Activated CD8-positive, alpha-beta T cell treated with anti-CD3 and anti-CD28 coated beads for 36 hours (primary cell): ENCODE data around the gene FOXC1. TPM values are rescaled to one million over a fixed set of nuclear protein-coding genes. Genes with fewer than 3 reads are reported as not detected.

ENCODE experiments used
- ATAC-seq: fragments of 200-7000 bp; cut with Tn5 transposase; one replicate; pipeline ENCODE4 v1.10.0; 2021; ENCODE audit warnings: mild to moderate bottlenecking, moderate library complexity
- CTCF ChIA-PET: fragments of 350-600 bp; sonication (Branson Sonifier 250); formaldehyde crosslinking; loops from one replicate; lab custom pipeline; 2021; ENCODE audit warnings: antibody characterized with exemption; lab: Charles Lee
- POLR2A ChIA-PET: fragments of 350-600 bp; sonication (Branson Sonifier 250); formaldehyde crosslinking; loops from one replicate; lab custom pipeline; 2021; ENCODE audit warnings: antibody characterized with exemption; lab: Charles Lee
- DNase-seq: peaks from one replicate; pipeline ENCODE4 v3.0.0-alpha.2; 2020
- H3K27ac Mint-ChIP-seq: one replicate; pipeline ENCODE4 v1.8.0; 2021; ENCODE audit warnings: mild to moderate bottlenecking, mixed read lengths
- H3K27me3 Mint-ChIP-seq: one replicate; pipeline ENCODE4 v1.8.0; 2021; ENCODE audit warnings: mixed read lengths
- H3K36me3 Mint-ChIP-seq: one replicate; pipeline ENCODE4 v1.8.0; 2021; ENCODE audit warnings: low read depth, mixed read lengths
- H3K4me1 Mint-ChIP-seq: one replicate; pipeline ENCODE4 v1.8.0; 2021; ENCODE audit warnings: low read depth, mixed read lengths
- H3K4me3 Mint-ChIP-seq: one replicate; pipeline ENCODE4 v1.8.0; 2021; ENCODE audit warnings: mild to moderate bottlenecking, moderate library complexity, mixed read lengths
- H3K9me3 Mint-ChIP-seq: one replicate; pipeline ENCODE4 v1.8.0; 2021; ENCODE audit warnings: mixed read lengths
- CTCF ChIP-seq: fragments of 200-600 bp; IDR thresholded peaks from one replicate; pipeline ENCODE4 v1.8.0; 2022; ENCODE audit warnings: antibody characterized with exemption, mild to moderate bottlenecking
- intact Hi-C: fragments of 100-400 bp; cut with micrococcal nuclease; formaldehyde crosslinking; loops from one replicate; pipeline ENCODE4 v1.10.0; 2022
- total RNA-seq, 2 experiments: library from RNA; stranded (reverse); gene quantifications; one replicate each; pipeline ENCODE4 v1.2.3, GENCODE V29; 2021

FOXC1 gene
- total RNA-seq, 2 experiments from 2014 or later: 0.16 TPM; not detected in 1

DNA sequence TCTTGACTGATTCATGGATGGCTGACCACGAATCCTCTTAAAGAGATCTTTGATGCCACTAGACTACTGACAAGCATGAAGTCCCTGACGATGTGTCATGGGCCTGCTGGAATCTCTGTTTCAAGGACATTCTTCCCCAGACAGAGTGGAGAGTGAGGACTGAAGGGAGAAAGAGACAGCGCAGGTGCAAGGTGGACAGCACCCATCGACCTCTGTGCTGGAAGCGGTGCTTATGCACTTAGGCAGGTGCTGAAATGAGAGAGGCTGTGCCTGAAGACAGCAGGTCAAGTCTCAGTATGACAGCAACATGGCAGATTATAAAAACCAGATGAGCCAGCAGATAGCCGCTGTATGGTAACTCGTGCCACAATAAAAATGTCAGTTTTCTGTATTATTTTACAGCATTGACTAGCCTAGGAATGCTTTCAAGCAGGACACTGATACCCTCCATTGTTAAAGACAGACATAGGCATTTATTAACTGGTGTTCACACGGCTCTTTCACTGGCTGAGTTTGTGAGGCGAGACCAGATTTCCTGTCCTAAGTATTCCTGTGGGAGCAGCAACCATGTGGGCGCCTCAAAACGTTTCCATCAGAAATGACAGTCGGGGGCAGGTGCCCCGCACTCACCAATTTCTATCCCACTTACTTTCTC, 47.5 kb downstream of the FOXC1 start:
- DNase-seq (no peak), ATAC-seq (no peak)
- Mint-ChIP-seq H3K4me3 (no peak overlapping the region), H3K9me3 (no peaks in the 10 kb centered on the region), H3K4me1 (no peaks in the 10 kb centered on the region), H3K36me3 (no peaks in the 10 kb centered on the region), H3K27ac (no peak overlapping the region), H3K27me3 (no peaks in the 10 kb centered on the region)
- intact Hi-C loops: no loop called here
- no peak for TF ChIP-seq CTCF
- ChIA-PET CTCF (no interaction called here), POLR2A (no interaction called here)

DNA sequence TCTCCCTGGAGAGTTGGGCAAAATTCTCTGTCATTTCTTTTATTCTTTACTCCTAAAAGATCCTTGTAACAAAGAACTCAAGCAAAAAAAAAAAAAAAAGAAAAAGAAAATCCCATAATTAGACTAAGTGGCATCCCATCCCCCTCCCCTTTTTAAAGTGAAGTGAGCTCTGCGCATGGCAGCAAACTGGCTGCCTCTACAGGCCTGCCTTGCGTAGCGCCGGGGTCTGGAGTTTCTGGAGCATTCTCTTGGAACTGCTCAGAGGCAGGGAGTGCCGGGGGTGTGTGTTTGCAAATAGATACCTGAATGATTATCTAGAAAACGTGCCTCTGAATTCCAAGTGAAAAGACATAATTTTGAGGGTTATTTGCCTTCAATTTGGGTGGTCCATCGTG, 48.1 kb downstream of the FOXC1 start:
- ATAC-seq: no peak
- intact Hi-C loops: no loop called here
- H3K27ac Mint-ChIP-seq: no peak overlapping the region
- ChIA-PET CTCF (no interaction called here), POLR2A (no interaction called here)
- DNase-seq: no peak
- H3K4me1 Mint-ChIP-seq: no peaks in the 10 kb centered on the region
- no peaks in the 10 kb centered on the region for H3K27me3 Mint-ChIP-seq
- no peaks in the 10 kb centered on the region for H3K9me3 Mint-ChIP-seq
- no peak for TF ChIP-seq CTCF
- H3K4me3 Mint-ChIP-seq: no peak overlapping the region
- no peaks in the 10 kb centered on the region for H3K36me3 Mint-ChIP-seq

GRCh38 chr6:1658212-1659005, 48.7 kb downstream of the FOXC1 start:
- no peak overlapping the region for H3K4me3 Mint-ChIP-seq
- TF ChIP-seq CTCF: no peak
- intact Hi-C loops: no loop called here
- H3K9me3 Mint-ChIP-seq: no peaks in the 10 kb centered on the region
- no peaks in the 10 kb centered on the region for H3K4me1 Mint-ChIP-seq
- DNase-seq: no peak
- no peak overlapping the region for H3K27ac Mint-ChIP-seq
- no peaks in the 10 kb centered on the region for H3K27me3 Mint-ChIP-seq
- no peaks in the 10 kb centered on the region for H3K36me3 Mint-ChIP-seq
- ChIA-PET POLR2A (no interaction called here), CTCF (no interaction called here)
- ATAC-seq: no peak

- DNase-seq: no peak
- no peak for ATAC-seq
- Mint-ChIP-seq H3K4me3 (no peak overlapping the region), H3K27me3 (no peaks in the 10 kb centered on the region), H3K27ac (no peak overlapping the region), H3K36me3 (no peaks in the 10 kb centered on the region), H3K4me1 (no peaks in the 10 kb centered on the region), H3K9me3 (no peaks in the 10 kb centered on the region)
- no peak for TF ChIP-seq CTCF
- ChIA-PET POLR2A (no interaction called here), CTCF (no interaction called here)
- intact Hi-C loops: no loop called here
These were observed 50.1 kb downstream of the FOXC1 start for GRCh38 chr6:1659816-1660215.

GRCh38 chr6:1662534-1662933, 52.8 kb downstream of the FOXC1 start:
- no peak overlapping the region for H3K27ac Mint-ChIP-seq
- no peak for ATAC-seq

More at GRCh38 chr6:1662534-1662933, 52.8 kb downstream of the FOXC1 start:
- Mint-ChIP-seq H3K4me1 (no peaks in the 10 kb centered on the region), H3K9me3 (no peaks in the 10 kb centered on the region), H3K27me3 (no peaks in the 10 kb centered on the region), H3K36me3 (no peaks in the 10 kb centered on the region), H3K4me3 (no peak overlapping the region)
- intact Hi-C loops: no loop called here
- ChIA-PET CTCF (interaction anchor here (0.7 kb wide), 1 partner anchor 24 kb away, joined by 3 read pairs; no protein-coding TSS in a partner anchor), POLR2A (interaction anchor here (1.1 kb wide), 1 partner anchor 19 kb away, joined by 3 read pairs; no protein-coding TSS in a partner anchor)
- DNase-seq: no peak
- no peak for TF ChIP-seq CTCF
